ENCODE data around the gene SLC17A5.

Gene SLC17A5

GRCh38 chr6:73614802-73615201 lies 39.0 kb downstream of the SLC17A5 start:
- no peak for DNase-seq (ENCODE audit: low read depth)
- no peak overlapping the region for H3K4me3 ChIP-seq (ENCODE audit: low read length)
- TF ChIP-seq CTCF (IDR thresholded peaks at IDR 0.05; ENCODE audit: insufficient read depth, low read depth, low read length, missing control alignments) = no peak

DNA sequence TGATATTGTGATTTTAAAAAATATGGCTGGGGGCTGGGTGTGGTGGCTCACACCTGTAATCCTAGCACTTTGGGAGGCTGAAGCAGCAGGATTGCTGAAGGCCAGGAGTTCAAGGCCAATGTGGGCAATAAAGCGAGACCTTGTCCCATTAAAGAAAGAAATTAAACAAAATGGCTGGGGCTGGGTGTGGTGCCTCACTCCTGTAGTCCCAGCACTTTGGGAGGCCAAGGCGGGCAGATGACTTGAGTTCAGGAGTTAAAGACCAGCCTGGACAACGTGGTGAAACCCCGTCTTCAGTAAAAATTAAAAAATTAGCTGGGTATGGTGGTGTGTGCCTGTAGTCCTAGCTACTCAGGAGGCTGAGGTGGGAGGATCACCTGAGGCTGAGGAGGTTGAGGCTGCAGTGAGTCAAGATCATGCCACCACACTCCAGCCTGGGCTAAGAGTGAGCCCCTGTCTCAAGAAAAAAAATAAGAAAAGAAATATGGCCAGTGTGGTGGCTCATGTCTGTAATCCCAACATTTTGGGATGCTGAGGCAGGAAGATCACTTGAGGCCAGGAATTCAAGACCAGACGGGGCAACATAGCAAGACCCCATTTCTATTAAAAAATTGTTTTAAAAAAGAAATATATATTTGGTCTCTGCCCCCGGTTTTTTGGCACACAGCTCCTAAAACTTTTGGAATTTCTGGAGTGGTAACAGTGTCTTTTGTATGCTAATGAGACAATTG lies 39.8 kb downstream of the SLC17A5 start:
- TF ChIP-seq CTCF (IDR thresholded peaks at IDR 0.05; ENCODE audit: insufficient read depth, low read depth, low read length, missing control alignments) = no peak
- no peak for DNase-seq (ENCODE audit: low read depth)
- no peak overlapping the region for H3K4me3 ChIP-seq (ENCODE audit: low read length)

- no peak for TF ChIP-seq CTCF (IDR thresholded peaks at IDR 0.05; ENCODE audit: insufficient read depth, low read depth, low read length, missing control alignments)
- H3K4me3 ChIP-seq (ENCODE audit: low read length) = no peak overlapping the region
- no peak for DNase-seq (ENCODE audit: low read depth)
Observed at GRCh38 chr6:73612611-73613010, 41.2 kb downstream of the SLC17A5 start.

DNA sequence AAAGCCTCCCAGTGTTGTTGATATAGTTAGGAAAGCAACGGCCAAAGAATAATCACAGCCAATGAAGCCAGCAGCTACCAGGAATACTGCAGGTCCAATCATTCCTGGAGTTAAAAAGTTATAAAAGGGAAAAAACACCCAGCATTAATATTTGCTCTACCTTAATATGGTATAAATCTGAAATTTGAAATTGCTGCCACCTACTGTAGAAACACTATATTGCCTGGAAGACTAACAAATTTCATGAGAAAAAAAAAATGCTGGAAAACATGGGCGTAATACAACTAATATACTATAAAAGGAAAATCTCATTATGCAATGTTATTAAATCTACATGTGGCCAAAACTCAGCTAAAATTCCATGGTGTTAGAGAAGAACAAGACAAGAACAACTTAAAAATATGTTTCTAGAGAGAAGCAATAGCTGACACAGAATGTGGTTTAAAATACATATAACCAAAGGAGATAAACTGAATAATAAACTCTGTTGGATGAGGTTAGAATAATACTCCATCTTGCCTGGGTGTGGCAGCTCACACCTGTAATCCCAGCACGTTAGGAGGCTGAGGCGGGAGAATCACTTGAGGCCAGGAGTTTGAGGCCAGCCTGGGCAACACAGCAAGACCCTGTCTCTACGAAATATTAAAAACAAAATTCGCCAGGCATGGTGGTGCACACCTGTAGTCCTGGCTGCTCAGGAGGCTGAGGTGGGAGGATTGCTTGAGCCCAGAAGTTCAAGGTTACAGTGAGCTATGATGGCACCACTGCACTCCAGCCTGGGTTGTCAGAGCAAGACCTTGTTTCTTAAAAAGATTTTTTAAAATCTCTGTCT lies 43.1 kb downstream of the SLC17A5 start:
- TF ChIP-seq CTCF (IDR thresholded peaks at IDR 0.05; ENCODE audit: insufficient read depth, low read depth, low read length, missing control alignments) = peak; percentile 52
- no peak overlapping the region for H3K4me3 ChIP-seq (ENCODE audit: low read length)
- peak; percentile 56 for DNase-seq (ENCODE audit: low read depth)

- no peak for DNase-seq (ENCODE audit: low read depth)
- no peak for TF ChIP-seq CTCF (IDR thresholded peaks at IDR 0.05; ENCODE audit: insufficient read depth, low read depth, low read length, missing control alignments)
Observed at GRCh38 chr6:73608761-73609160, 45.0 kb downstream of the SLC17A5 start.

GRCh38 chr6:73606428-73606827 lies 47.4 kb downstream of the SLC17A5 start:
- TF ChIP-seq CTCF (IDR thresholded peaks at IDR 0.05; ENCODE audit: insufficient read depth, low read depth, low read length, missing control alignments) = no peak
- no peak for DNase-seq (ENCODE audit: low read depth)
- no peak overlapping the region for H3K4me3 ChIP-seq (ENCODE audit: low read length)

More at GRCh38 chr6:73608761-73609160, 45.0 kb downstream of the SLC17A5 start:
- no peak overlapping the region for H3K4me3 ChIP-seq (ENCODE audit: low read length)
